AG10803 (cell line): ENCODE data around the gene COL11A1.
"Not testable (repeated sequence)": the region's sequence is repeated elsewhere in the genome, so short reads cannot be mapped to it uniquely, and the experiment has no call there.

ENCODE experiments used
- DNase-seq: peaks from one replicate; pipeline ENCODE4 v3.0.0; 2010; ENCODE audit warnings: low read depth
- H3K4me3 ChIP-seq: 2 replicates; pipeline ENCODE4 v1.5.1; 2011; ENCODE audit warnings: mild to moderate bottlenecking, low read length, control low read depth
- CTCF ChIP-seq: conservative IDR thresholded peaks from 2 replicates; pipeline ENCODE4 v1.5.1; 2011; ENCODE audit warnings: mild to moderate bottlenecking, low read length, control low read depth, inconsistent platforms

The COL11A1 gene

GRCh38 chr1:102833151-102833550, 275.2 kb downstream of the COL11A1 start:
- DNase-seq = no peak
- H3K4me3 ChIP-seq = no peak overlapping the region
- no peak for TF ChIP-seq CTCF

- not testable (repeated sequence) for DNase-seq, H3K4me3 ChIP-seq
Observed at GRCh38 chr1:102826706-102827105, 281.6 kb downstream of the COL11A1 start.
